ENCODE data around the gene ZSCAN9. TPM values are rescaled to one million over a fixed set of nuclear protein-coding genes. Genes with fewer than 3 reads are reported as not detected.
A peak's percentile ranks its signal among the peaks of the same experiment; 100 is the strongest.

ZSCAN9 gene
- total and polyA plus RNA-seq, 2 experiments from 2014 or later: 15.4 to 18.6 TPM

GRCh38 chr6:28269492-28269891 lies 44.4 kb downstream of the ZSCAN9 start:
- peaks cover 8% of the 10 kb centered on the region for H3K4me1 ChIP-seq (ENCODE audit: low read depth)

GRCh38 chr6:28274888-28275287 lies 49.8 kb downstream of the ZSCAN9 start:
- H3K36me3 ChIP-seq: peaks cover 35% of the 10 kb centered on the region
- no peaks in the 10 kb centered on the region for H3K27me3 ChIP-seq
- TF ChIP-seq, protein P1, sequence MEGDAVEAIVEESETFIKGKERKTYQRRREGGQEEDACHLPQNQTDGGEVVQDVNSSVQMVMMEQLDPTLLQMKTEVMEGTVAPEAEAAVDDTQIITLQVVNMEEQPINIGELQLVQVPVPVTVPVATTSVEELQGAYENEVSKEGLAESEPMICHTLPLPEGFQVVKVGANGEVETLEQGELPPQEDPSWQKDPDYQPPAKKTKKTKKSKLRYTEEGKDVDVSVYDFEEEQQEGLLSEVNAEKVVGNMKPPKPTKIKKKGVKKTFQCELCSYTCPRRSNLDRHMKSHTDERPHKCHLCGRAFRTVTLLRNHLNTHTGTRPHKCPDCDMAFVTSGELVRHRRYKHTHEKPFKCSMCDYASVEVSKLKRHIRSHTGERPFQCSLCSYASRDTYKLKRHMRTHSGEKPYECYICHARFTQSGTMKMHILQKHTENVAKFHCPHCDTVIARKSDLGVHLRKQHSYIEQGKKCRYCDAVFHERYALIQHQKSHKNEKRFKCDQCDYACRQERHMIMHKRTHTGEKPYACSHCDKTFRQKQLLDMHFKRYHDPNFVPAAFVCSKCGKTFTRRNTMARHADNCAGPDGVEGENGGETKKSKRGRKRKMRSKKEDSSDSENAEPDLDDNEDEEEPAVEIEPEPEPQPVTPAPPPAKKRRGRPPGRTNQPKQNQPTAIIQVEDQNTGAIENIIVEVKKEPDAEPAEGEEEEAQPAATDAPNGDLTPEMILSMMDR (IDR thresholded peaks at IDR 0.05; ENCODE audit: low read depth, low read length): no peak

More at GRCh38 chr6:28269492-28269891, 44.4 kb downstream of the ZSCAN9 start:
- Histone ChIP-seq H3K4me3 (no peak overlapping the region), H3K9me3 (ENCODE audit: low read depth) (no peaks in the 10 kb centered on the region), H3K27ac (no peak overlapping the region), H3K36me3 (peaks cover 16% of the 10 kb centered on the region), H3K27me3 (no peaks in the 10 kb centered on the region)
- TF ChIP-seq, protein P1 (IDR thresholded peaks at IDR 0.05; ENCODE audit: low read depth, low read length): no peak
- peak in 1 of 2 donors; percentile 72 for DNase-seq (ENCODE audit: low read depth in 1 of 2, low spot score in 1 of 2)

GRCh38 chr6:28277746-28278145 lies 52.7 kb downstream of the ZSCAN9 start:
- H3K4me1 ChIP-seq (ENCODE audit: low read depth): peaks cover 3% of the 10 kb centered on the region
- peaks cover 26% of the 10 kb centered on the region for H3K36me3 ChIP-seq
- H3K27me3 ChIP-seq: no peaks in the 10 kb centered on the region
- peak overlapping the region; percentile 69 for H3K27ac ChIP-seq
- no peak overlapping the region for H3K4me3 ChIP-seq
- TF ChIP-seq, protein P1 (IDR thresholded peaks at IDR 0.05; ENCODE audit: low read depth, low read length): no peak
- DNase-seq (ENCODE audit: low read depth in 1 of 2, low spot score in 1 of 2): no peak
- H3K9me3 ChIP-seq (ENCODE audit: low read depth): no peaks in the 10 kb centered on the region

More at GRCh38 chr6:28274888-28275287, 49.8 kb downstream of the ZSCAN9 start:
- Histone ChIP-seq H3K4me3 (no peak overlapping the region), H3K4me1 (ENCODE audit: low read depth) (no peaks in the 10 kb centered on the region), H3K27ac (no peak overlapping the region), H3K9me3 (ENCODE audit: low read depth) (no peaks in the 10 kb centered on the region)
- no peak for DNase-seq (ENCODE audit: low read depth in 1 of 2, low spot score in 1 of 2)

- H3K4me3 ChIP-seq: peak overlapping the region; percentile 87
- peaks cover 29% of the 10 kb centered on the region for H3K36me3 ChIP-seq
- no peaks in the 10 kb centered on the region for H3K9me3 ChIP-seq (ENCODE audit: low read depth)
- DNase-seq (ENCODE audit: low read depth in 1 of 2, low spot score in 1 of 2): no peak
- no peaks in the 10 kb centered on the region for H3K27me3 ChIP-seq
- H3K27ac ChIP-seq: no peak overlapping the region
- peaks cover 3% of the 10 kb centered on the region for H3K4me1 ChIP-seq (ENCODE audit: low read depth)
- TF ChIP-seq, protein P1 (IDR thresholded peaks at IDR 0.05; ENCODE audit: low read depth, low read length): no peak
Observed at GRCh38 chr6:28280595-28281287, 55.7 kb downstream of the ZSCAN9 start.

DNA sequence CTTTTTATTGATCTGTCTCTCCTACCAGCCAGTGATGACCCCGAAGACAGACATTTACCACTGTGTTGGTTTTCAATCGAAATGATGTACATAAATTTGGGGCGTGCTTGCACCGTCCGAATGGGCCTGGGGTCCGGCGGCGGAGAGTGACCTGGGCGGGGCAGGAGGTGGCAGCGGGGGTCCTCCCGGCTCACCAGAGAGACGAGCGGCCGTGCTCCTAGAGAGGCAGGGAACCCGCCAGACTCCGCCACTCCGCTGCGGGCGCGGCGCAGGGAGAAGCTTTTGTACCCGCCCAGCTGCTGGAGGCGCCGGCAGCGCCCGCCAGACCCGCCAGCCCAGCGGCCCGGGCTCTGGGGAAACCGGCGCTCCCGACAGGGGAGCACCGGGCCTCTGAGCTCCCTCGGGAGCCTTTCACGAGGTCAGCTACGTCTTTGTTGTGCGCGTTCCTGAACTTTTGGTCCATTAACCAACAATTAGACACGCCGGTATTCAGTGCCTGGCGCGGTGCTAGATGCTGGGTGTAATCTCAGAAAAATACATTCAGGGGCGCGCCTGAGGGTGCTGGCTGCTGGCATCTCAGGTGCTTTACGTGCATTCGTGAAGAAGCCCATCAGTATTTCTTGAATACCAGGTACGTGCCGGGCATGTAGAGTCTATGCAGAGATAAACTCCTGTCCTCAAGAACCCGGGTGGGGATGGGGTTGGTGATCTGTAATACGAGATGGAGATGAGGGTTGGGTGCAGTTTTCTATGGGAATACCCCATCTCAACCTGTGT lies 56.4 kb downstream of the ZSCAN9 start, which contains the start of gene PGBD1:
TSS of gene PGBD1 (plus strand) at position 285 of the 777 bp plus-strand sequence. CDS start 2,242 bp downstream, outside the sequence.
- peak within 1 kb of the TSS; percentile 87 for H3K4me3 ChIP-seq
- H3K36me3 ChIP-seq: peaks cover 27% of the 10 kb centered on the region
- H3K9me3 ChIP-seq (ENCODE audit: low read depth): no peaks in the 10 kb centered on the region
- TF ChIP-seq, protein P1 (IDR thresholded peaks at IDR 0.05; ENCODE audit: low read depth, low read length): no peak
- peak; percentile 85 to 93 for DNase-seq (ENCODE audit: low read depth in 1 of 2, low spot score in 1 of 2)
- H3K4me1 ChIP-seq (ENCODE audit: low read depth): peaks cover 3% of the 10 kb centered on the region
- H3K27me3 ChIP-seq: no peaks in the 10 kb centered on the region
- peak within 1 kb of the TSS; percentile 71 for H3K27ac ChIP-seq

Measured in cardiac muscle cell (in vitro differentiated cells and primary cell).